Jurkat, Clone E6-1 (cell line): ENCODE data around the gene KANK2.

ENCODE experiments used
- DNase-seq: peaks from one replicate; pipeline ENCODE4 v3.0.0-alpha.2; 2011; ENCODE audit warnings: low read depth, low spot score
- H3K4me3 ChIP-seq: 2 replicates; pipeline ENCODE4 v1.5.1; 2011; ENCODE audit warnings: mild to moderate bottlenecking, low read length, control low read depth, moderate library complexity

KANK2 gene

DNA sequence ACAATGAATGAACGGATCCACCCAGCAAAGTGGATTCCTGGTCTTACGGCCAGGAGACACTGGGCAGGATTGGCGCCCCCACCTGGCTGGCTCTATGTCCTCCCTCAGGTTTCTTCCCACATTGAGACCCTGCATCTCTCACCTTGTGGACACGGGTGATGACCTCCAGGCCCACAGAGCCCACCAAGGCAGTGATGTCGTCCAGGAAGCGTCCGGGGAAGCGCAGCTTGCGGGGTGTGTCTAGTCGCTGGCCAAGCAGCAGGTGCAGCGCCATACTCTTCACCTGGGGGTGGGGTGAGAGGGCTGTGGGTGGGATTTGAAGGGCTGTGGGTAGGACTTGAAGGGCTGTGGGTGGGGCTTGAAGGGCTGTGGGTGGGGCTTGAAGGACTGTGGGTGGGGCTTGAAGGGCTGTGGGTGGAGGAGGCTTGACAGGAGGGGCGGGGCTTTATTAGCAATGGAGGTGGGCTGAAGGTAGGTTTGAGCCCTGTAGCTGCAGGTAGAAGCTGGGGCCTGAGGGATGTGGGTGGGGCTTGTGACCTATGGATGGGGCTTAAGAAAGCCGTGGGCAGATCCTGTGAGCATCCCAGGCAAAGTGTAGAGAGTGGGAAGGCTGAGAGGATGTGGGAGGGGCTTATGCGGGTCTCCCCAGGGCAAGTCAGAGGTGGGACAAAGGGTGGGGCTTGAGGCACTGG lies 30.0 kb upstream of the KANK2 start:
- no peak overlapping the region for H3K4me3 ChIP-seq
- DNase-seq, result no peak

DNA sequence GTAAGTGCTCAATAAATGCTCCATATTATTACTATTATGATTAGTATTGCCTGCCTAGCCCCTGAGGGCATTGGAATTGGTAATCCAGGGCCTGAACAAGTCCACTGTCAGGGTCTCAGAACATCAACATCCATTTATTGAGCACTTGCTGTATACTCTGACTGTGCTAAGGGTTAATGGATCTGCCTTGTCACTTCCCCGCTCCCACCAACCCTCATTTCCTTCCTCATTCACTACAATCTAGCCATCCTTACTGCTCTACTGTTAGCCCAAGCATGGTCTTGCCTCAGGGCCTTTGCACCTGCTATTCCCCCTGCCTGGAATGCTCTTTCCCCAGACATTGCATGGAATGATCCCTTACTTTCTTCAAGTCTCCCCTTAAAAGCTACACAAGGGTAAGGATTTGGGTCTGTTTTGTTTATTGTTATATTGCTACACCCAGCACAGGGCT lies 29.4 kb upstream of the KANK2 start:
- no peak overlapping the region for H3K4me3 ChIP-seq
- DNase-seq, result no peak

DNA sequence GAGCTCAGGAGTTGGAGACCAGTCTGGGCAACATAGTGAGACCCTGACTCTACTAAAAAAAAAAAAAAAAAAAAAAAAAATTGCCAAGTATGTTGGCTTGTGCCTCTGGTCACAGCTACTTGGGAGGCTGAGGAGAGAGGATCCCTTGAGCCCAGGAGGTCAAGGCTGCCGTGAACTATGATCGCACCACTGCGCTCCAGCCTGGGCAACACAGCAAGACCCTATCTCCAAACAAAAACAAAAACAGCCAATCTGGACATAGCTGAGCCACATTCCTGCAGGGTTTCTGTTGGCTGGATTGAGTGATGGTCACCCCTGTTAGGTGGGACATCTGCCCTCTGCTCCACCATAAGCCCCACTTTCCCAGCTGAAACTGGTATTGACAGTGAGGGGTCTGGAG lies 28.5 kb upstream of the KANK2 start:
- DNase-seq, result no peak
- no peak overlapping the region for H3K4me3 ChIP-seq

DNA sequence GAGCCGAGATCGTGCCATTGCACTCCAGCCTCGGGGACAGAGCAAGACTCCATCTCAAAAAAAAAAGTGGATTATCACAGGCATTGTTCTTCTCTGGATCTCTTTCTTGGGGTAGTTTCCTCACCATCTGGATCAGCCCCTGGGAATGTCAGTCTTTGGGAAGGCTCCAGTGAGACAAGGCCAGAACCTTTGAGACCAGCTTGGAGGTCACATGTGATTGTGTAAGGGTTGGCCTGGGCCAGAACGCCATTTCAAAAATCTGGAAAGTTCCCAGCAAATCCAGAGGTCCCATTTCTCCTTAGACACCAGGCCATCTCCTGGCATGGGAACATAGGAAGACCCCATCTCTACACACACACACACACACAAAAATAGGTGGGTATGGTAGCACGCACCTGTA lies 27.8 kb upstream of the KANK2 start:
- H3K4me3 ChIP-seq, result no peak overlapping the region
- no peak for DNase-seq

DNA sequence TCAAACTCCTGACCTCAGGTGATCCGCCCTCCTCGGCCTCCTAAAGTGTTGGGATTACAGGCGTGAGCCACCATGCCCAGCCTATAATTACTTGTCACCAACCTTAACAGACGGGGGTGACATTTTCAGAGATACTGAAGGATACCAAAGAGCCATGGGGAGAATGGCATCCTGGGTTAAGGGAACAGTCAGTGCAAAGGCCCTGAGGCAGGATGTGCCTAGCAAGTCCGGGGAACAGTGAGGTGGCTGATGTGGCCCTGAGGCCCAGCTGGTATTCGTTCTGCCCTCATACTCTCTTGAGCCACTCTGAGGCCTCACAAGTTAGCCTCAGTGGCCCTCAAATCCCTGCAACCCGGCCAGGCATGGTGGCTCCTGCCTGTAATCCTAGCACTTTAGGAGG lies 27.1 kb upstream of the KANK2 start:
- DNase-seq, result no peak
- no peak overlapping the region for H3K4me3 ChIP-seq

DNA sequence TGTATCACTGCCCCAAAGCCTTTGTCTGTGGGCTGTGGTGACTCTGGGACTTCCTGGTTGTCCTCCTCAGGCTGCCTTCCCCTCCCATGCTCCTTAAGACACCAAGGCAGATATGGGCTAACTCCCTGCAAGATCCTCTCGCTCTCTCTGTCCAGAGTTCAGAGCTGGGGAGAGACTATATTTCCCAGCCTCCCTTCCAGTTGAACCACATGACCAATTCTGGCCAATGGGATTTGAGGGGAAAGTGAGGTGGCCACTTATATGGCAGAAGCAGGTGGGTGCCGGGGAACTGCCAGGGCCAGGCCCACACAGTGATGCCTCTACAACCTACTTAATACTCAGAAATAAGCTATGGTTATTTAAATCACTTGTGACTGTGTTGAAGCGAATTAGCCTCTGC lies 25.9 kb upstream of the KANK2 start:
- no peak overlapping the region for H3K4me3 ChIP-seq
- no peak for DNase-seq

DNA sequence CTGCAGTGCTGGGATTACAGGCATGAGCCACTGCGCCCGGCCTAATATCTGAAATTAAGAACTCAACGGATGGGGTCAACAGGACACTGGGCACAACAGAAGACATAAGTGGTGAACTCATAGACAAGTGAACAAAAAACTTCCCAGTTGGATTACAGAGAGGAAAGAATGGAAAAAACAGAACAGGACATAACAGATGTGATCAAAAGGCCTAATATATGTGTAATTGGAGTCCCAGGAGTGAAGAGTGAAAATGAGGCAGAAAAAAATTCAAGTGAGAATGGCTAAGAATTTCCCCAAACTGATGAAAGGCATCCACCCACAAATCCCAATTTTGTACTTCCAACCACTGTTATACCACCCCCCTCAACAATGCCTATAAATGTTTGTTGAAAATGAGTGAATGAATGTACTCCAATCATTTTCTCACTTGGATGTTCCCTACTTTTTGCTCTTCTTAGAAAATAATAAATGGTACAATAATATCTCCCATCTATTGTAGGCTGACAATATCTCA lies 23.8 kb upstream of the KANK2 start:
- DNase-seq, result no peak
- no peak overlapping the region for H3K4me3 ChIP-seq

DNA sequence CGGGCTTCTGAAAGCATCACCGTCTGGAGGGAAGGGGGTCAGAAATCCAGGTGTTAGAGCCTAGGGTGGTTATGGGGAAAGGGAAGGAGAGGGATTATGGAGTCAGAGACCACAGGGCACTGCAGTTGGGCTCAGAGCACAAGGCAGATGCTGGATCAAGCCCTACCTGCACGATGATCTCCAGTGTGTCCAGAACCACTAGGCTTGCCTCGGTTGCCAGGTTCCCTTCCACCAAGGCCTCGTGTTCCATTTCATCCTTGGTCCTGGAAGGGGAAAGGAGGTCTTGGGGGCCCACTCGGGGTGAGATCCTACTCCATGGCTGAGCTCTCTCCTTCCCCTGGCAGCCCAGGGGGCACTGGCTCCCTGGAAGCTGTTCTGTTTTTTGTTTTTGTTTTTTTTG lies 17.0 kb upstream of the KANK2 start:
- no peak overlapping the region for H3K4me3 ChIP-seq
- DNase-seq, result no peak

DNA sequence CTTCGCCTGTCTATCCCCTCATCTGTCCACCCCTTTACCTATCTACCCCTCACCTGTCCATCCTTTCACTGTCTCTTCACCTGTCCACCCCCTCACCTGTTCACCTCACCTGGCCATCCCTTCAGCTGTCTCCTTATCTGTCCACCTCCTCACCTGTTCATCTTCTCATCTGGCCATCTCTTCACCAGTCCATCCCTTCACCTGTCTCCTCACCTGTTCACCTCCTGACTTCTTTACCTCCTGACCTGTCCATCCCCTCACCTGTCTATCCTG lies 13.2 kb upstream of the KANK2 start:
- DNase-seq, result no peak
- no peak overlapping the region for H3K4me3 ChIP-seq

DNA sequence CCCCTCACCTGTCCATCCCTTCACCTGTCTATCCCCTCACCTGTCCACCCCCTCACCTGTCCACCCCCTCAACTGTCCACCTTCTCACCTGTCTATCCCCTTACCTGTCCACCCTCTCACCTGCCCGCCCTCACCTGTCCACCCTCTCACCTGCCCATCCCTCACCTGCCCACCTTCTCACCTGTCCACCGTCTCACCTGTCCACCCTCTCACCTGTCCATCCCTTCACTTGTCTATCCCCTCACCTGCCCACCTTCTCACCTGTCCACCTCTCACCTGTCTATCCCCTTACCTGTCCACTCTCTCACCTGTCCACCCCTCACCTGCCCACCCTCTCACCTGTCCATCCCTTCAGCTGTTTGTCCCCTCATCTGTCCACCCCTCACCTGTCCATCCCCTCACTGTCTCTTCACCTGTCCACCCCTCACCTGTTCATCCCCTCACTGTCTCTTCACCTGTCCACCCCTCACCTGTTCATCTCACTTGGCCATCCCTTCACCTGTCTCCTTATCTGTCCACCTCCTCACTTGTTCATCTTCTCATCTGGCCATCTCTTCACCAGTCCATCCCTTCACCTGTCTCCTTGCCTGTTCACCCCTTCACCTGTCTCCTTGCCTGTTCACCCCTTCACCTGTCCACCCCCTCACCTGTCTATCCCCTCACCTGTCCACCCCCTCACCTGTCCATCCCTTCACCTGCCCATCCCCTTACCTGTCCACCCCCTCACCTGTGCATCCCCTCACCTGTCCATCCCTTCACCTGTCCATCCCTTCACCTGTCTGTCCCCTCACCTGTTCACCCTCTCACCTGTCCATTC lies 12.7 kb upstream of the KANK2 start:
- no peak for DNase-seq
- no peak overlapping the region for H3K4me3 ChIP-seq

DNA sequence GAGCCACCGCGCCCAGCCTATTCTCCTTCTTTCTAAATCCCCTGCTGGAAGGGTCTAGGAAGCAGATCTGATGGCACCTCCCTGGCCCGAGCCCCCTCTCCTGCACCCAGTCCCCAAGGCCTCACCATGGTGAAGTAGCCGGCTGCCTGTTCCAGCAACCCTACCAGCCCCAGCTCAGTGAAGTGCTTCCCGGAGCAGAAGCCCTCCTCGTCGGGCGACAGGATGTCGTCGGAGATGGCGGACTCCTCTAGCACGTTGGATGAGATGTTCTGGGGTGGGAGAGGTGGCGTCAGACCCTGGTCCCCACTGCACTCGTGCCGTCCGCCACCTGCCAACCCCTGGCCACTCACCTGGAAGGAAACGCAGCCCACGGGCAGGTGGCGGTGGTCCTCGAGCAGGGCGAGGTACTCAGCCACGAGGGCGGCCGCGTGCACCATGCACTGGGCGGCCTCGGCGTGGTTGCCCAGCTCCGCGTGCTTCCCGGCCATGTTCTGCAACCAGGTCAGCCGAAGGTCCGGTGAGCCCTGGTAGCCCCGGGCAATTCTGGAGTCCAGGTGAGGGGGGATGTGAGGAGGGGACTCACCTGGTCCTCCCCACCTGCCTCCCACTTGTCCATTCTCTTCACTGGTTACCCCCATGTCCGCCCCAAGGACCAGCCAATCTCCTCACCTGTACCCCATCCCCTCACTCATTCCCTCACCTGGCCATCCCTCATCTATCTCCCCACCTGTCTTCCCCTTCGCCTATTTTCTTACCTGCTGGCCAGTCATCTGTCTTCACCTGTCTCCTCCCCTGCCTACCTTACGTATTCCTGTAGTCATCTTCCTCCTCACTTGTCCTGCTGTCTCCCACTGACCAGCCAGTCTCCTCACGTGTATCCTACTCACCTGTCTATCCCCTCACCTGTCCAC lies 11.5 kb upstream of the KANK2 start:
- no peak for DNase-seq
- H3K4me3 ChIP-seq, result no peak overlapping the region

DNA sequence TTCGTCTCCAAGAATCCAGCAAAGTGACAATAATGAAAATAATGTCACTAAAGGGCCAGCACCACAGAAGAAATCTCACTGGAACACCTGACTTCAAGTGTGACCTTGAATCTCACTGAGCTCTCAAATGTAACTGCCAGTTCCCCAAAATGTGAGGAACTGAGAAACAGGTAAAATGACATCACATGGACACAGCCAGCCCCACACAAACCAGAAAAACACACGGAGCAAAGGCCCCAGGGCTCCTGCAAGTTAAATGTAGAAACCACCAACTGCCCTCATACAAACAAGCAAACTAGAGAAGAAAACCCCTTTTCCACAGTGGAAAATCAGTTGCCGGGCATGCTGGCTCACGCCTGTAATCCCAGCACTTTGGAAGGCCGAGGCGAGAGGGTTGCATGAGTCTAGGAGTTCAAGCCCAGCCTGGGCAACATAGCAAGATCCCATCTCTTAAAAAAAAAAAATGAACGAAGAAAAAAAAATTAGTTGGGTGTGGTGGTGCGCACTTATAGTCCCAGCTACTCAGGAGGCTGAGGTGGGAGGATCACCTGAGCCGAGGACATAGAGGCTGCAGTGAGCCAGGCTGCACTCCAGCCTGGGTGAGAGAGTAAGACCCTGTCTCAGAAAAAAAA lies 8.7 kb upstream of the KANK2 start:
- no peak for DNase-seq

DNA sequence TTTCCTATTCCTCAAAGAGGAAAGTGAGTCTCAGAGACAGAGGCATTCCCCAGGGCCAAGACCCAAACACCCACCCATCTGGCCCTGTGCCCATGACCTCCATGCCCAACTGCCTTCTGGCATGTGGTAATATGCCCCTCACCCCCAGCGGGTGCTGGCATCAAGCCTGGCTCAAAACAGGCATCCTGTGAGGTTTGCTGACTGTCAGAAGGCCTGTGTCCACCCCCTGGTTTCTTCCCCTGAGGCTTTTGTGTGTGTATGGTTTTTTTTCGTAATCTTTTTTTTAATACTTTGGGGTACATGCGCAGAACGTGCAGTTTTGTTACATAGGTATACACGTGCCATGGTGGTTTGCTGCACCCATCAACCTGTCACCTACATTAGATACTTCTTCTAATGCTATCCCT lies 7.6 kb upstream of the KANK2 start:
- DNase-seq, result no peak

More for the DNA sequence above, 8.7 kb upstream of the KANK2 start:
- no peak overlapping the region for H3K4me3 ChIP-seq

DNA sequence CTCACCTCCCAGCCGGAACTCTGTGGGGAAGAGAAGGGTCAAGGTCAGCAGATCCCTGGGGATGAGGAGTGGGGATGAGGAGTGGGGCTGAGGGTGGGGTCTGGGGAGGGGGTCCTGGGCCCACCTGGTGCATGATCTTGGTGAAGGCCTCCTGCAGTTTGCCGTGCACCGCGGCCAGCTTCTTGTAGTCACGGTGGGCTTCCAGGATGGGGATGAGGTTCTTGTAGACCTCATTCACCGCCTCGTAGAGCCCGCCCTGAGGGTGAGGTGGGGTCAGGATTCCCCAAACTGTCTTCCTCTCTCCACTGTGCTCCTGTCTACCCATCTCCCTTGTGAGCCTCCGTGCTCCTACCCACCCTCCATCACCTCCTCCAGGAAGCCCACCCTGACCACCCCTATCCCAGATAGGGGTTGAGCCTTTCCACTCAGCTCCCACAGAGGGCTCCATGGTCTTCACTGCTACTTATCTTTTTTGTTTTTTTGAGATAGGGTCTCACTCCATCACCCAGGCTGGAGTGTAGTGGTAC lies 6.8 kb upstream of the KANK2 start:
- no peak overlapping the region for H3K4me3 ChIP-seq
- no peak for DNase-seq

More for the DNA sequence above, 7.6 kb upstream of the KANK2 start:
- no peak overlapping the region for H3K4me3 ChIP-seq

DNA sequence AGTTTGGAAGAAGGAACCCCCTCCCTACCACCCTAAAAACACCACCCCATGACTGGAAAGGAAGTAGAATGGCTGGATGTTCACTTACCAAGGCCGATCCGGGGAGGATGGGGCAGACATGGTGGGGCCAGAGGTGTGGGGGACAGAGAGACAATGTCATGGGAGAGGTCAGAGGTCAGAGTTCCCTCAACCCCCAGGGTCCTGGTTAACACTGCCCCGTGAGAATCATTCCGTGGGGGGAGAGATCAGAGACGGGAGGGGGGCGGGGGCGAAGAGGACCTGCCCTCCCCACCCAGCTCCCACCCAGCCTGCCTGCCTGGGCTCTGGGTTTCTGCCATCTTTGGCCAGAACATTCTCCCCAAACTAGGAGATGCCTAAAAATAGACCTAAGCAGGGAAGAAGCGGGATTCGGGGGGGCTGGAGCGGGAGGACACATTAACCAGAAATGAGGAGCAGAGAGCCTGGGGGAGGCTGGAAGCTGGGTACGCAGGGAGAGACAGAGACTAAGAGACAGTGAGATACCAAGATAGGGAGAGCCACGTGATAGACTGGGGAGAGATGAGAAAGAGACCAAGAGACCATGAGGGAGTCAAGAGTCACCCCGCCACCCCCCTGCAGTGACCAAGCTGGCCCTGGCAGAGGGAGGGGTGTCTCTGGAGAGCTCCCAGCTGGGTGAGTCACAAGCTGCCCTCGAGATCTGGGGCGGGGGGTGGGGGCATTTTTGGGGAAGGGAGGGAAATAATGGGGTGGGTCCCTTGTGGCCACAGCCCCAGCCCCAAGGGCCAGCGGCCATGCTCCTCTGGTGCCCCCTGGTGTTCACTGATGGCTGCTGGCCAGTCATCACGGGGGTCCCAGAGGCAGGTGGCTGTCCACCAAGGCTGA lies 6.1 kb upstream of the KANK2 start:
- DNase-seq, result no peak
- no peak overlapping the region for H3K4me3 ChIP-seq

DNA sequence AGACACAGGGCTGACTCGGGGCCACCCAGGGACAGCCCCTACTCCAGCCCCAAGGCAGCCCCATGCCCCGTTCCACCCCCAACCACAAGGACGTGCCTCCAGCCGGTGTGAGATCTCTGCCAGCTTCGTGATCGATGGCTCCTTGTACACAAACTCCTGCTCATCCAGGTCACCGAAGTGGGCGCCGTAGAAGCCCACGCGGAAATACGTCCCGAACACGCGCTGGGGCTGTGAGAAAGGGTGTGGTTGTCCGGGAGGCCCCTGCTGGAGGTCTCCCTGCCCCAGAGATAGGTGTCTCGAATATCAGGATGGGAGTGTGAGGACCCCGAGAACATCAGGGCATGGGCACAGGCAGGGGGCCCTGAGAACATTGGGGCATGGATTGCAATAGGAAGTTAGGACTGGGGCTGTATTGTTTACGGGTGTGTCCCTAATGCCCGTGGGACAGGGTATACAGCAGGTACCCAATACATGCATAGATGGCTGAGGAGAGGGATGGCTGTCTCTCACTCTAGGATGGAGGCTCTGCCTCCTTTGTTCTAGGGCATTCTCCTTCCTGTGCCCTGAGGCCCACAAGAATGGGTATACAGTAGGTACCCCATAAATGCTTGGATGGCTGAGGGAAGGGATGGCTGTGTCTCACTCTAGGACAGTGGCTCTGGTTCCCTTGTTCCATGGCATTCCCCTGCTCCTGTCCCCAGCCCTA lies 5.3 kb upstream of the KANK2 start:
- no peak overlapping the region for H3K4me3 ChIP-seq
- no peak for DNase-seq

DNA sequence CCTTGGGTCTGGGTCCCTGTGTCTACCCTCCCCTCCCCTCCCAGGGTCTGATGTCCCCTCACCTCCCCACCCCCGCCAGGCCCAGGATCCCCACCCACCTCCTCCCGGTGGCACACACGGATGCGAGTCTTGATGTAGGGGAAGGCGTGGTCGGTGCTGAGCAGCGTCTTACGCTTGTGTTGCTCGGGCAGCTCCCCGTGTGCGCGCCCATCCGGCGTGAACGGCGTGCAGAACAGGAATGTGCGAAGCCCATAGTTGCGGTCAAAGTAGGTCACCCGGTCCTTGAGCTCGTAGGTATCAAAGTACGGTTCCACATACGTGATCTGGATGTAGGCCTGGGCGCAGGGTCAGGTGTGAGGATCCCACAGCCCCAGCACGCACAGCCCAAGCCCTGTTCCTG lies 4.4 kb upstream of the KANK2 start:
- no peak for DNase-seq
- no peak overlapping the region for H3K4me3 ChIP-seq

DNA sequence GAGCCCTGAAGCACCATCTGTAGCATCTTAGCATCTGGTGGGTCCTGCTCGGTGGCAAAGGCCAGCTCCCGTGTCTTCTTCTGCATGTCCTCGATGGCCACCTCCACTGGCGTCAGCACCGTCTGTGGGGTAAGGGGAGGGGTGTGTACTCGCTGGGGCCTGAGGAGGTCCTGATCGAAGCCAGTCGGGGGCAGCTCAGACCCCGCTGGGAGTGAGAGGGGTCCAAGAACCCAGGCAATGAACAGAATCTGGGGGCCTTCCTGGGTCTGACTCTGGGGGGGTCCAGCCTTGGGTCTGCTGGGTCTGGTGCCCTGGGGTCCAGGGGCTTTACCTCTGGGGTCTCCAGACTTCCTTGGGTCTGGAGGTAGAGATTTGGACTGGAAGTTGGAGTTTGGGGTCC lies 3.6 kb upstream of the KANK2 start:
- no peak for DNase-seq
- H3K4me3 ChIP-seq, result no peak overlapping the region
